Keratinocyte (primary cell): ENCODE data around the gene TGFBR1. TPM values are rescaled to one million over a fixed set of nuclear protein-coding genes. Genes with fewer than 3 reads are reported as not detected.
A peak's percentile ranks its signal among the peaks of the same experiment; 100 is the strongest.

Source experiments
- DNase-seq: peaks from one replicate; pipeline ENCODE4 v3.0.0-alpha.2; 2011; ENCODE audit warnings: low read depth, missing footprints, low spot score
- FAIRE-seq: peaks from 2 replicates; lab custom pipeline; 2011; peaks lifted over from hg19 to GRCh38; lab: Jason Lieb, UNC
- H2AFZ ChIP-seq: 2 replicates; pipeline ENCODE4 v1.6.0; 2012; ENCODE audit warnings: low read length, control low read depth, inconsistent platforms; ENCODE audit not compliant: control insufficient read depth
- H3K27ac ChIP-seq: 2 replicates; pipeline ENCODE4 v1.5.1; 2011; ENCODE audit warnings: low read length; ENCODE audit not compliant: control insufficient read depth, insufficient read depth
- H3K27me3 ChIP-seq: 3 replicates; pipeline ENCODE4 v1.6.0; 2011; ENCODE audit warnings: low read length; ENCODE audit not compliant: control insufficient read depth, insufficient read depth; ENCODE audit errors: extremely low read depth
- H3K36me3 ChIP-seq, 2 experiments: 2 replicates in 1 of 2; 3 replicates in 1 of 2; pipeline ENCODE4 v1.5.1; 2011; ENCODE audit warnings: low read length in 2 of 2, mild to moderate bottlenecking in 1 of 2; ENCODE audit not compliant: control insufficient read depth in 2 of 2, insufficient read depth in 2 of 2; ENCODE audit errors: extremely low read depth in 1 of 2
- H3K4me1 ChIP-seq: 3 replicates; pipeline ENCODE4 v1.5.1; 2011; ENCODE audit warnings: low read length; ENCODE audit not compliant: control insufficient read depth, insufficient read depth; ENCODE audit errors: extremely low read depth
- H3K4me2 ChIP-seq: 3 replicates; pipeline ENCODE4 v1.6.0; 2011; ENCODE audit warnings: low read depth, low read length; ENCODE audit not compliant: control insufficient read depth, insufficient read depth; ENCODE audit errors: extremely low read depth
- H3K4me3 ChIP-seq, 3 experiments: fragments of 200-600 bp in 1 of 3; sonication (generic) in 1 of 3; 2 replicates in 2 of 3; 3 replicates in 1 of 3; pipeline ENCODE4 v1.5.1; 2011 to 2016; ENCODE audit warnings: low read length in 3 of 3, mild to moderate bottlenecking in 3 of 3, control low read depth in 2 of 3, inconsistent platforms in 1 of 3, low read depth in 1 of 3, mixed read lengths in 1 of 3, mixed run types in 1 of 3, moderate library complexity in 1 of 3; ENCODE audit not compliant: control insufficient read depth in 2 of 3, insufficient read depth in 2 of 3; ENCODE audit errors: extremely low read depth in 1 of 3
- H3K79me2 ChIP-seq: 2 replicates; pipeline ENCODE4 v1.6.0; 2012; ENCODE audit warnings: low read length; ENCODE audit not compliant: control insufficient read depth, insufficient read depth
- H3K9ac ChIP-seq: 3 replicates; pipeline ENCODE4 v1.6.0; 2011; ENCODE audit warnings: low read length; ENCODE audit not compliant: control insufficient read depth, insufficient read depth; ENCODE audit errors: extremely low read depth
- H3K9me1 ChIP-seq: 3 replicates; pipeline ENCODE4 v1.6.0; 2011; ENCODE audit warnings: low read length; ENCODE audit not compliant: control insufficient read depth, insufficient read depth; ENCODE audit errors: extremely low read depth
- H3K9me3 ChIP-seq: 2 replicates; pipeline ENCODE4 v1.5.1; 2012; ENCODE audit warnings: low read depth, low read length; ENCODE audit not compliant: control insufficient read depth
- H4K20me1 ChIP-seq: 3 replicates; pipeline ENCODE4 v1.6.0; 2011; ENCODE audit warnings: low read length; ENCODE audit not compliant: control insufficient read depth, insufficient read depth; ENCODE audit errors: extremely low read depth
- EZH2 ChIP-seq: IDR thresholded peaks from one replicate; pipeline ENCODE4 v1.6.1; 2012; ENCODE audit warnings: inconsistent platforms, mild to moderate bottlenecking, low read length, moderate library complexity
- dilution Hi-C: fragments of 300-500 bp; cut with MboI; formaldehyde crosslinking; loops from one replicate; pipeline ENCODE4 v1.7.0; 2020; ENCODE audit warnings: low sequenced_read_pairs; ENCODE audit not compliant: extremely low pct_ligation_motif_present
- polyA plus RNA-seq, 5 experiments: library from polyadenylated mRNA; depleted of rRNA in 3 of 5; stranded (reverse) in 3 of 5; stranded (forward) in 1 of 5; unstranded in 1 of 5; fragments of >200 nt; gene quantifications; 1 replicate in 1 of 5; 2 replicates in 3 of 5; 3 replicates in 1 of 5; pipeline versions ENCODE4 v1.2.1 to v1.2.3, GENCODE V29; 2011 to 2012; ENCODE audit warnings: missing spikeins in 2 of 5, low read depth in 1 of 5, low replicate concordance in 1 of 5
- TF ChIP-seq, protein P1 (sequence below), 3 experiments: IDR thresholded peaks in 1 of 3; conservative IDR thresholded peaks in 1 of 3; optimal IDR thresholded peaks in 1 of 3; 2 replicates in 2 of 3; 3 replicates in 1 of 3; pipeline versions ENCODE3 to v1.5.1; 2011; ENCODE audit warnings: low read length in 3 of 3, mild to moderate bottlenecking in 3 of 3, moderate library complexity in 2 of 3, control low read depth in 1 of 3, inconsistent platforms in 1 of 3; ENCODE audit not compliant: insufficient read depth in 2 of 3; ENCODE audit errors: extremely low read depth in 1 of 3

The TGFBR1 gene
- polyA plus RNA-seq, 1 donor (not counting 4 experiments of a cell fraction or from before 2014, with no cell fraction given) = 55.0 TPM

DNA sequence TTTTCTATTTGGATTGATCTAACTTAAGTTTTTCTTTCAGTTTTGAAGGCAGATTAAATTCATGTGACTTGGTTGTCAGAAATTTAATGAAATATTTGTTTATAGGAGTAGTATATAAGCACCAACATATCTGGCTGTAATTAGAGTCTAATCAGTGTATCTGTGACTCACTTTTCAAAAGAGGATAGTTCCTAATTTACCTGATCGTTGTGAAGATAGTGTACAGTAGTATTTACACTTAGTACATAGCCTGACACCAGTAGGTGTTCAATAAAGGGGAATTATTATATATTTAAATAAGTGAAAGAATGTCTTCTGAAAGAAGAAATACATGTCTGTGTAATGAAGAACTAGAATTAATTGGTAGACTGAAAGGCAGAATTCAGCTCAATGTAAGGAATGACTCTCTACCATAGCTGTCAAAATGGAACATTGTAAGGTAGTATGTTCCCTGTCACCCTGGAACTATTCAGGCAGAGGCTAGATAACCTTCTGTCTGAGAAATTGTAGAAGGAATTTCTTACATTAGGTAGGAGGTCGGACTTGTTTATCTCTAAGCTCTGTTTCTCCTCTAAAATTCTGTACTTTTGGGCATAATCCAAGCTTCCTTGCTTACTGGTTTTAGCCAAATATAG lies 8.6 kb downstream of the TGFBR1 start:
- TF ChIP-seq, protein P1, sequence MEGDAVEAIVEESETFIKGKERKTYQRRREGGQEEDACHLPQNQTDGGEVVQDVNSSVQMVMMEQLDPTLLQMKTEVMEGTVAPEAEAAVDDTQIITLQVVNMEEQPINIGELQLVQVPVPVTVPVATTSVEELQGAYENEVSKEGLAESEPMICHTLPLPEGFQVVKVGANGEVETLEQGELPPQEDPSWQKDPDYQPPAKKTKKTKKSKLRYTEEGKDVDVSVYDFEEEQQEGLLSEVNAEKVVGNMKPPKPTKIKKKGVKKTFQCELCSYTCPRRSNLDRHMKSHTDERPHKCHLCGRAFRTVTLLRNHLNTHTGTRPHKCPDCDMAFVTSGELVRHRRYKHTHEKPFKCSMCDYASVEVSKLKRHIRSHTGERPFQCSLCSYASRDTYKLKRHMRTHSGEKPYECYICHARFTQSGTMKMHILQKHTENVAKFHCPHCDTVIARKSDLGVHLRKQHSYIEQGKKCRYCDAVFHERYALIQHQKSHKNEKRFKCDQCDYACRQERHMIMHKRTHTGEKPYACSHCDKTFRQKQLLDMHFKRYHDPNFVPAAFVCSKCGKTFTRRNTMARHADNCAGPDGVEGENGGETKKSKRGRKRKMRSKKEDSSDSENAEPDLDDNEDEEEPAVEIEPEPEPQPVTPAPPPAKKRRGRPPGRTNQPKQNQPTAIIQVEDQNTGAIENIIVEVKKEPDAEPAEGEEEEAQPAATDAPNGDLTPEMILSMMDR (optimal IDR thresholded peaks at IDR 0.05 in 1 of 3, IDR thresholded peaks at IDR 0.05 in 1 of 3, conservative IDR thresholded peaks at IDR 0.05 in 1 of 3; ENCODE audit: extremely low read depth in 1 of 3, insufficient read depth in 2 of 3, low read length in 3 of 3) = no peak
- no peak for TF ChIP-seq EZH2
- H3K27me3 ChIP-seq = no peaks in the 10 kb centered on the region
- no peaks in the 10 kb centered on the region for H3K9me3 ChIP-seq
- FAIRE-seq = no peak
- peaks cover 80% of the 10 kb centered on the region for H3K79me2 ChIP-seq
- peaks cover 38% of the 10 kb centered on the region for H3K4me1 ChIP-seq
- no peak overlapping the region for H3K9ac ChIP-seq
- dilution Hi-C loops = no loop called here
- H3K4me2 ChIP-seq = peak overlapping the region; percentile 0
- peaks cover 0 to 9% of the 10 kb centered on the region in 2 experiments for H3K36me3 ChIP-seq
- no peak overlapping the region for H3K27ac ChIP-seq
- no peak overlapping the region for H2AFZ ChIP-seq
- DNase-seq = no peak
- H4K20me1 ChIP-seq = peaks cover 2% of the 10 kb centered on the region
- no peaks in the 10 kb centered on the region for H3K9me1 ChIP-seq
- no peak overlapping the region for H3K4me3 ChIP-seq

DNA sequence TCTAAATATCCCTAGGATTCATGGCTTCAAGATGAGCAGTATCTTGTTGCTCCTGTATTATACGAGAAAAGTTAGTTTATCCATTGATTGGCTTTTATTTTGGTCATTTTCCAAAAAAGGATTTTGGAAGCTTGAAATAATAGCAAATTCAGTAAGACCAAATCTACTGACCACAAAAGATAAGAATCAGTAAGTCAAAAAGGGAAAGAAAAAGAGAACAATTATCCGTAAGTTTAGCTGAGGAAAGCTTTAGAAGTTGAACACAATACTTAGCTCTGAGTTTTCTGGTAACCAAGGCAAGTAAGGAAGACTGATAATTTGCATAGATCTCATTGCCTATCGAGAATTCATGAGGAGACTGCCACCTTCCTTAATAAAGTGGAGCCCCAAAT lies 9.1 kb downstream of the TGFBR1 start:
- H3K27ac ChIP-seq = no peak overlapping the region

More for the DNA sequence above, 9.1 kb downstream of the TGFBR1 start:
- Histone ChIP-seq H3K9me3 (no peaks in the 10 kb centered on the region), H3K9me1 (no peaks in the 10 kb centered on the region), H3K4me2 (no peak overlapping the region), H4K20me1 (peaks cover 2% of the 10 kb centered on the region), H2AFZ (no peak overlapping the region), H3K79me2 (peaks cover 81% of the 10 kb centered on the region), H3K4me3 (no peak overlapping the region), H3K9ac (no peak overlapping the region), H3K36me3 (peaks cover under 1 to 9% of the 10 kb centered on the region in 2 experiments), H3K4me1 (peaks cover 41% of the 10 kb centered on the region), H3K27me3 (no peaks in the 10 kb centered on the region)
- no peak for DNase-seq
- dilution Hi-C loops = no loop called here
- TF ChIP-seq, protein P1 (optimal IDR thresholded peaks at IDR 0.05 in 1 of 3, IDR thresholded peaks at IDR 0.05 in 1 of 3, conservative IDR thresholded peaks at IDR 0.05 in 1 of 3; ENCODE audit: extremely low read depth in 1 of 3, insufficient read depth in 2 of 3, low read length in 3 of 3) = no peak
- TF ChIP-seq EZH2 = no peak
- no peak for FAIRE-seq
